Brain pericyte (primary cell): ENCODE results near the gene HAGH.
"Not testable (repeated sequence)": the region's sequence is repeated elsewhere in the genome, so short reads cannot be mapped to it uniquely, and the experiment has no call there.

Source experiments
- DNase-seq: peaks from one replicate; pipeline ENCODE4 v3.0.0-alpha.2; 2012; ENCODE audit warnings: low read depth, low spot score

HAGH gene

GRCh38 chr16:1810536-1810935, 16.1 kb downstream of the HAGH start:
- DNase-seq: no peak

GRCh38 chr16:1810106-1810505, 16.5 kb downstream of the HAGH start:
- DNase-seq: no peak

GRCh38 chr16:1809281-1809801, 17.3 kb downstream of the HAGH start:
- no peak for DNase-seq

- DNase-seq: no peak
Observed at GRCh38 chr16:1808691-1809090, 17.9 kb downstream of the HAGH start.

GRCh38 chr16:1807626-1808025, 19.0 kb downstream of the HAGH start:
- no peak for DNase-seq

- DNase-seq: no peak
Observed at GRCh38 chr16:1800701-1801100, 25.9 kb downstream of the HAGH start.

- not testable (repeated sequence) for DNase-seq
Observed at GRCh38 chr16:1799263-1799662, 27.4 kb downstream of the HAGH start.

DNA sequence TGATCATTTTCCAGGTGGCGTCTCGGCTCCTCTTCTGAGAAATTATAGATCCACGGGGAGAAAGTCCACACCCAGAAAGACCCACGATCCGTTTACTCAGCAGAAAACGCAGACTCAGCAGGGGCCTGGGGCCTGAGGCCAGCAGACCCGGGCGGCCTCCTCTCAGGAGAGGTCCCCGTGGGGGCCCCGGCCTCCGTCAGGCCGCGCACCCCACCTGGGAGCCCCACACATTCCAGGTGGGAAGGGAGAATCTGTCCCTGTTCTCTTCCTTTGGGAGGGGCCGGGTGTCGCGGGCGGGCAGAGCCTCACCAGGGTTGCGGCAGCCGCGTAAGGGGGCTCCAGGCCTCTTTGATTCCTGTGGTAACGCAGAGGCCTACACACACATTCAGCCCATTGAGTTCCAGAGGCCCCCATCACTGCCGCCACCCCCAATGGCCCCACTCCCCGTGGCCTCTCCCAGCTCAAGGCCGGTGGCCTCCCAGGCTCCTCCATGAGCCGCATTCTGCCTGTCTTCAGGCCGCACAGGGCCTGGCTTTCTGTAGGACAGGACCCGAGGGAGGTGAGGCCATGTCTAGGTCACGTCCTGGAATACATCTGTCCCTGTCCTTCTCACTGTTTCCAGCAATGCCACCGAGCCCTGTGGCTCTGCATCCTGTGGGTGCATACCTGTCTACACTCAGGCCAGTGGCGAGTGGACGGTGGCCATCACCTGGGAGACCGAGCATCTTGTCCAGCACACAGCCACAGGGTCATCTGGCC, 31.5 kb downstream of the HAGH start:
- no peak for DNase-seq

DNA sequence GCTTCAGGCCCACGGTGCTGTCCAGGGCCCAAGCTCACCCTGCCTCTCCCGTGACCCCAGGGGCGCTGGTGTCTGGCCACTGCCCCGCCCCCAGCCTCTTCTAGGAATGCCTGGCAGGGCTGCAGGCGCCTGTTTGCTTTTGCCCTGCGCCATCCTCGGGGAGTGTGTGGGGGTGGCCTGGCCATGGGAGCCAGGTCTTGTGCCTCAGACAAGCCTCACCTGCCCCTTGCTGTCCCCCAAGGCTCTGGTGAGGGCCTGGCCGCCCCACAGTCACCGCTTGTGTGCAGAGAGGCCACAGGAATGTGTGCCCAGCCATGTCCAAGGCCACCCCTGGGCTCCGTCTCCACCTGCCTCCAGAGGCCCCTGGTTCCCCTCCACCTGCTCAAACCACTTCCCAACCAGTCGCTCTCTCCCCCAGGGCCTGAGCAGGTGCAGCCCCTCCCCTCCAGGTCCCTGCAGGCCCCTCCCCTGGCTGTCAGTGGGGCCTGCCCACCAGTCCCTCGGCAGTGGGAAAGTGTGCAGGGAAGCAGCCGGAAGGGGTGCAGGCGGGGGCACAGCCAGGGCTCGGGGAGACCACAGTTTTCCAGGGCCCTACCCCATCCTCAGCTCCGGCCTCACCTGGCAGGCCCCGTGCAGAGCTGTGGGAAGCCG, 32.3 kb downstream of the HAGH start:
- no peak for DNase-seq

- DNase-seq: no peak
Observed at GRCh38 chr16:1793578-1794220, 32.9 kb downstream of the HAGH start, which contains the start of gene IGFALS. IGFALS (minus strand) TSS chr16:1793705; CDS start chr16:1793652, 53 bp downstream.

- DNase-seq: no peak
Observed at GRCh38 chr16:1792836-1793577, 33.6 kb downstream of the HAGH start.

- DNase-seq: no peak
Observed at GRCh38 chr16:1791943-1792812, 34.4 kb downstream of the HAGH start.

GRCh38 chr16:1791256-1791942, 35.2 kb downstream of the HAGH start:
- DNase-seq: no peak

- DNase-seq: no peak
Observed at GRCh38 chr16:1790611-1791255, 35.9 kb downstream of the HAGH start.

DNA sequence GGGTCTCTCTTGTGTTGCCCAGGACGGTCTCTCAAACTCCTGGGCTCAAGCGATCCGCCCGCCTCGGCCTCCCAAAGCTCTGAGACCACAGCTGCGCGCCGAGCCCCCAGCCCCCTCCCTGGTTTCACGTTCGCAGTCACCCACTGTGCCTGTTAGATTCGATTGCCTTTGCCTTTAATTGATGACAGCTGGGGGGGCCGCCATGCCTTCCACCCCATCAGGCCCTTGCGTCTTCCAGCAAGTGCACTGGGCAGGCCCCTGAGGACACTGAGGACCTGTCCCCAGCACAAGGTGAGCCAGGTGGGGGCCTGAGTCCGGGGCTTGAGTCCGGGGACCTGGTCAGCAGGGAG, 36.4 kb downstream of the HAGH start:
- no peak for DNase-seq

DNA sequence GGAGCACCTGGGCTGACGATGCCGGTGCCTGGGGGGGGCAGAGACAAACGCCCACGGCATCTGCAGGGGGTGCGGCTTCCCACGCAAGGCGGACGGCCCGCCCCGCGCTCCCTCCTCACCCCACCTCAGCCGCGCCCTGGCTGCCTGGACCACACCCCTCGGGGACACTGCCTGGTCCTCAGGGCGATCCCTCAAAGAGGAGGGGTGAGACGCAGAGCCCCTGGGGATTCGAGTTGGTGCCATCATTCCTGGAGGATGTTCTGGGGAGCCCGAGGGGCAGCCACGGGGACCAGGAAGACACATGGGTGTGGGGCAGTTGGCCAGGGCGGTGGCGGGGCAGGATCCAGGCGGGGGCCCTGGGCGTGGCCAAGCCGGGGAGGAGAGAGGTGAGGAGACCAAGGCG, 37.0 kb downstream of the HAGH start:
- no peak for DNase-seq

DNA sequence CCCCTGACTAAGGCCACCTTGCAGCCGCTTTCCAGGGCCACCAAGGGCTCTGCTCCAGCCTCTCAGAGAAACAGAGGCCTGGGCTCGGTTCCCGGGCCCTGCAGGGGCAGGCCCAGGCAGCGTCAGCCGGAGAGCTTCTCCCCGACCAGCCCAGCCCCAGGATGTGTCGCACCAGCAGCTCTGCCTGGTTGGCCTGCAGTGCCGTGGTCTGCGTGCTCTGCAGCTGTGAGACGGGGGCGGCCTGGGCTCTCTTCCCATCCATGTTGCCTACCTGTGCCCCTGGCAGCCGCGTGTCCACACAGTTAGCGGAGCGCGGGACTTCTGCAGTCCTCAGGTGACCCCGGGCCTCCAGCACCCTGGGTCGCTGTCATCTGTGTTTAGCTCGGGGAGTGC, 37.9 kb downstream of the HAGH start:
- DNase-seq: no peak

- no peak for DNase-seq
Observed at GRCh38 chr16:1788095-1788707, 38.4 kb downstream of the HAGH start.

GRCh38 chr16:1787322-1788094, 39.1 kb downstream of the HAGH start:
- DNase-seq: no peak
